MM.1S (cell line): ENCODE results near the gene AAK1.

ENCODE experiments used
- DNase-seq: peaks from one replicate; pipeline ENCODE4 v3.0.0-alpha.2; 2015
- H2AFZ ChIP-seq: fragments of 300-600 bp; sonication (generic); 2 replicates; pipeline ENCODE4 v1.6.0; 2016; ENCODE audit warnings: antibody characterized with exemption, low read length
- H3F3A ChIP-seq: fragments of 300-600 bp; sonication (generic); 2 replicates; pipeline ENCODE4 v1.6.1; 2016; ENCODE audit warnings: mild to moderate bottlenecking, antibody characterized with exemption, low read length, moderate library complexity, mixed read lengths; ENCODE audit not compliant: insufficient read depth
- H3K27ac ChIP-seq: fragments of 300-600 bp; sonication (generic); 2 replicates; pipeline ENCODE4 v1.5.1; 2016; ENCODE audit warnings: mild to moderate bottlenecking, low read length
- H3K27me3 ChIP-seq: fragments of 300-600 bp; sonication (generic); replicated peaks from 2 replicates; pipeline ENCODE4 v1.6.0; 2016; ENCODE audit warnings: low read length; ENCODE audit not compliant: insufficient read depth
- H3K36me3 ChIP-seq: fragments of 300-600 bp; sonication (generic); replicated peaks from 2 replicates; pipeline ENCODE4 v1.6.1; 2016; ENCODE audit warnings: mild to moderate bottlenecking, low read length, mixed read lengths; ENCODE audit not compliant: insufficient read depth
- H3K4me1 ChIP-seq: fragments of 300-600 bp; sonication (generic); 2 replicates; pipeline ENCODE4 v1.6.1; 2016; ENCODE audit warnings: low read length, mixed read lengths
- H3K4me2 ChIP-seq: fragments of 300-600 bp; sonication (generic); 2 replicates; pipeline ENCODE4 v1.6.0; 2016; ENCODE audit warnings: low read depth, low read length
- H3K4me3 ChIP-seq: fragments of 300-600 bp; sonication (generic); 2 replicates; pipeline ENCODE4 v1.5.1; 2016; ENCODE audit warnings: low read length, mixed read lengths
- H3K79me2 ChIP-seq: fragments of 300-600 bp; sonication (generic); 2 replicates; pipeline ENCODE4 v1.6.1; 2016; ENCODE audit warnings: mixed run types, low read length, mixed read lengths
- H3K9ac ChIP-seq: fragments of 300-600 bp; sonication (generic); 2 replicates; pipeline ENCODE4 v1.6.1; 2016; ENCODE audit warnings: low read length, mixed read lengths
- H3K9me2 ChIP-seq: fragments of 300-600 bp; sonication (generic); replicated peaks from 2 replicates; pipeline ENCODE4 v1.6.1; 2016; ENCODE audit warnings: mild to moderate bottlenecking, low read length, mixed read lengths; ENCODE audit not compliant: insufficient read depth
- H3K9me3 ChIP-seq: fragments of 300-600 bp; sonication (generic); replicated peaks from 2 replicates; pipeline ENCODE4 v1.6.1; 2016; ENCODE audit warnings: mild to moderate bottlenecking, low read length, mixed read lengths; ENCODE audit not compliant: insufficient read depth
- H4K20me1 ChIP-seq: fragments of 300-600 bp; sonication (generic); 2 replicates; pipeline ENCODE4 v1.6.1; 2016; ENCODE audit warnings: mild to moderate bottlenecking, low read length, moderate library complexity, mixed read lengths; ENCODE audit not compliant: insufficient read depth
- EZH2 ChIP-seq: fragments of 300-600 bp; sonication (generic); optimal IDR thresholded peaks from 2 replicates; pipeline ENCODE3; 2017; ENCODE audit warnings: low read depth, mild to moderate bottlenecking, antibody characterized with exemption, low read length, mixed read lengths
- EZH2phosphoT487 ChIP-seq: fragments of 300-600 bp; sonication (generic); IDR thresholded peaks from 2 replicates; pipeline ENCODE4 v1.6.1; 2018; ENCODE audit warnings: antibody characterized with exemption, low read length
- TF ChIP-seq, protein P1 (sequence below): fragments of 300-600 bp; sonication (generic); IDR thresholded peaks from 2 replicates; pipeline ENCODE4 v1.5.1; 2016; ENCODE audit warnings: antibody characterized with exemption, low read length, mixed read lengths

AAK1 gene

DNA sequence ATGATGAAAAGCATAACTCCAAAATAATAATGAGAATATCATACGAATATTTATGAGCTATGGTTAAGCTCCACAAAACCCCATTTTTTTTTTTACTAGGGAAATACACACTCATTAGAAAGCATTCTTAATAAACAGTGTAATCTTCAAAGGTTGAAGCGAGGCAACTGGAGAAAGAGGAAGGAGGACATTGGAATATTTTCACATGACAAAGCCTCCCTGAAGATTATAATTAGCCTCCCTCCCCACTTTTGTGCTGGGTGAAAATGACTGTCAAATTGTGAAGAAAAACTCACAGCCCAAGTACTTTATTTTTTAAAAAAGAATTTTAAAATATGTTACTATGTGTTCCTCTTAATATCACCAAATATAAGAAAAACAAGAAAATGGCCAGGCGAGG is 142.2 kb downstream of the AAK1 start:
- Histone ChIP-seq H3K9ac (no peak overlapping the region), H3F3A (no peaks in the 10 kb centered on the region), H3K9me2 (no peaks in the 10 kb centered on the region), H4K20me1 (no peaks in the 10 kb centered on the region), H3K27ac (no peak overlapping the region), H3K4me2 (no peak overlapping the region), H3K4me1 (no peaks in the 10 kb centered on the region), H3K4me3 (no peak overlapping the region), H3K79me2 (no peaks in the 10 kb centered on the region), H2AFZ (no peak overlapping the region), H3K27me3 (no peaks in the 10 kb centered on the region), H3K9me3 (no peaks in the 10 kb centered on the region), H3K36me3 (no peaks in the 10 kb centered on the region)
- TF ChIP-seq, protein P1, sequence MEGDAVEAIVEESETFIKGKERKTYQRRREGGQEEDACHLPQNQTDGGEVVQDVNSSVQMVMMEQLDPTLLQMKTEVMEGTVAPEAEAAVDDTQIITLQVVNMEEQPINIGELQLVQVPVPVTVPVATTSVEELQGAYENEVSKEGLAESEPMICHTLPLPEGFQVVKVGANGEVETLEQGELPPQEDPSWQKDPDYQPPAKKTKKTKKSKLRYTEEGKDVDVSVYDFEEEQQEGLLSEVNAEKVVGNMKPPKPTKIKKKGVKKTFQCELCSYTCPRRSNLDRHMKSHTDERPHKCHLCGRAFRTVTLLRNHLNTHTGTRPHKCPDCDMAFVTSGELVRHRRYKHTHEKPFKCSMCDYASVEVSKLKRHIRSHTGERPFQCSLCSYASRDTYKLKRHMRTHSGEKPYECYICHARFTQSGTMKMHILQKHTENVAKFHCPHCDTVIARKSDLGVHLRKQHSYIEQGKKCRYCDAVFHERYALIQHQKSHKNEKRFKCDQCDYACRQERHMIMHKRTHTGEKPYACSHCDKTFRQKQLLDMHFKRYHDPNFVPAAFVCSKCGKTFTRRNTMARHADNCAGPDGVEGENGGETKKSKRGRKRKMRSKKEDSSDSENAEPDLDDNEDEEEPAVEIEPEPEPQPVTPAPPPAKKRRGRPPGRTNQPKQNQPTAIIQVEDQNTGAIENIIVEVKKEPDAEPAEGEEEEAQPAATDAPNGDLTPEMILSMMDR: no peak
- TF ChIP-seq EZH2 (no peak), EZH2phosphoT487 (no peak)
- DNase-seq: no peak

DNA sequence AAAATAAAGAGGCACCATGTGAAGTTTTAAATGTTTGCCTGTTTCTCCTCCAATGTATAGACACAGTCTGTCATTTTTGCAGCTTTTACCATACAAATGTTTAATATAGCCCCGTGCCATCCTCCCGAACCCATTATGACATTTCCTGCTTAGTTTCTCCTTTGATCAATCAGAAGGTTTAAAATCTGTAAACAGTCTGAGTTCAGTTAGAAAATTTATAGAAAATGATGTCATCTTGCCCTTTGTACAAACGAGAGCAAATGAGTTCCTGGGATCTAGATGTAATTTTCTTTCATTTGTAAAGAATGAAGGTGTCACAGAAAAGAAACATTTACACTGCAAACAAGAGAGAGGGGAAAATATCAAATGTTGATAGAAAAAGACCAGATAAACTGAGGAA is 143.6 kb downstream of the AAK1 start:
- H3K9me3 ChIP-seq: no peaks in the 10 kb centered on the region
- no peaks in the 10 kb centered on the region for H3K79me2 ChIP-seq
- H3K4me1 ChIP-seq: no peaks in the 10 kb centered on the region
- H3K4me3 ChIP-seq: no peak overlapping the region
- no peaks in the 10 kb centered on the region for H3K36me3 ChIP-seq
- no peaks in the 10 kb centered on the region for H3K27me3 ChIP-seq
- no peaks in the 10 kb centered on the region for H4K20me1 ChIP-seq
- no peak overlapping the region for H3K4me2 ChIP-seq
- no peak overlapping the region for H2AFZ ChIP-seq
- H3F3A ChIP-seq: no peaks in the 10 kb centered on the region
- no peak for DNase-seq
- TF ChIP-seq, protein P1: no peak
- no peak for TF ChIP-seq EZH2phosphoT487
- no peak for TF ChIP-seq EZH2
- H3K27ac ChIP-seq: no peak overlapping the region
- no peak overlapping the region for H3K9ac ChIP-seq
- no peaks in the 10 kb centered on the region for H3K9me2 ChIP-seq

- no peak for DNase-seq
- Histone ChIP-seq H3K4me1 (no peaks in the 10 kb centered on the region), H4K20me1 (no peaks in the 10 kb centered on the region), H3K27ac (no peak overlapping the region), H3K4me3 (no peak overlapping the region), H3K36me3 (no peaks in the 10 kb centered on the region), H3K9me3 (no peaks in the 10 kb centered on the region), H2AFZ (no peak overlapping the region), H3K27me3 (no peaks in the 10 kb centered on the region), H3K4me2 (no peak overlapping the region), H3K9ac (no peak overlapping the region), H3K79me2 (no peaks in the 10 kb centered on the region), H3F3A (no peaks in the 10 kb centered on the region; the same call in 1 of the 2 replicates), H3K9me2 (no peaks in the 10 kb centered on the region)
- no peak for TF ChIP-seq EZH2phosphoT487
- TF ChIP-seq, protein P1: no peak
- no peak for TF ChIP-seq EZH2
These were observed 144.3 kb downstream of the AAK1 start for GRCh38 chr2:69499242-69499641.
